BJ (cell line): Measurements from ENCODE around the gene ABLIM1. TPM values are rescaled to one million over a fixed set of nuclear protein-coding genes. Genes with fewer than 3 reads are reported as not detected.

Experiments
- CTCF ChIA-PET: fragments of 350-600 bp; formaldehyde crosslinking; extraction: SDS; loops from one replicate; lab custom pipeline; 2021; ENCODE audit warnings: antibody characterized with exemption, inconsistent platforms; lab: Yijun Ruan, JAX
- POLR2A ChIA-PET: fragments of 300-600 bp; sonication (Branson Sonifier 250); formaldehyde crosslinking; extraction: SDS; loops from one replicate; lab custom pipeline; 2021; ENCODE audit warnings: antibody characterized with exemption; lab: Charles Lee
- DNase-seq: peaks from one replicate; pipeline ENCODE4 v3.0.0-alpha.2; 2011; ENCODE audit warnings: low read depth
- H3K27me3 ChIP-seq: 2 replicates; pipeline ENCODE4 v1.6.0; 2011; ENCODE audit warnings: low read length; ENCODE audit not compliant: control insufficient read depth, insufficient read depth
- H3K36me3 ChIP-seq: 2 replicates; pipeline ENCODE4 v1.5.1; 2011; ENCODE audit warnings: low read length; ENCODE audit not compliant: control insufficient read depth, insufficient read depth
- H3K4me3 ChIP-seq: 2 replicates; pipeline ENCODE4 v1.5.1; 2011; ENCODE audit warnings: low read depth, mild to moderate bottlenecking, control low read depth, low read length
- polyA plus RNA-seq: library from polyadenylated mRNA; depleted of rRNA; stranded (reverse); fragments of >200 nt; gene quantifications from 2 replicates; pipeline ENCODE4 v1.2.3, GENCODE V29; 2011
- TF ChIP-seq, protein P1 (sequence below): IDR thresholded peaks from 2 replicates; pipeline ENCODE4 v1.5.1; 2011; ENCODE audit warnings: low read depth, mild to moderate bottlenecking, control low read depth, inconsistent platforms, low read length, moderate library complexity; ENCODE audit not compliant: insufficient read depth

Gene ABLIM1
- polyA plus RNA-seq, 1 experiment, result 14.4 TPM

DNA sequence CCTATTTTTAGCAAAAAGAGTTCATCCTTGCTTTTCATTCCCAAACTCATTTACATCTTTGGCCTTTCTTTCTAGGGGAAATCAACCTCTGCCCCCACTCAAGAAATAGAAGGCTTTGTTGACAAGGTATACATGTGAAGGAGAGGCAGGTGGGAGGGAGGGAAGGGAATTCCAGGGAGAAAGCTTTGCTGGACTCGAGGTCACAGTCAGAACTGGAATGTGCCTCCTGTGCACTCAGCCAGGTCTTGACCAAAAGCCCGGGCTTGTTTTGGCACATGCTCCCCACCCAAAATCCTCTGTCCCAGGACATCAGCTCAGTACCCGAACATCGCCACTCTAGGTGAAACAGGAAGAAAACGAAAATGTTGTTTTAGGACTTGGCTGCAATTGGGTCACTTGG lies 61.3 kb downstream of the ABLIM1 start:
- Histone ChIP-seq H3K36me3 (no peaks in the 10 kb centered on the region), H3K27me3 (no peaks in the 10 kb centered on the region), H3K4me3 (no peak overlapping the region)
- CTCF ChIA-PET, result interaction anchor here (1.1 kb wide), 1 partner anchor 49 kb away, joined by 3 read pairs; no protein-coding TSS in a partner anchor
- POLR2A ChIA-PET, result no interaction called here
- no peak for DNase-seq
- TF ChIP-seq, protein P1, sequence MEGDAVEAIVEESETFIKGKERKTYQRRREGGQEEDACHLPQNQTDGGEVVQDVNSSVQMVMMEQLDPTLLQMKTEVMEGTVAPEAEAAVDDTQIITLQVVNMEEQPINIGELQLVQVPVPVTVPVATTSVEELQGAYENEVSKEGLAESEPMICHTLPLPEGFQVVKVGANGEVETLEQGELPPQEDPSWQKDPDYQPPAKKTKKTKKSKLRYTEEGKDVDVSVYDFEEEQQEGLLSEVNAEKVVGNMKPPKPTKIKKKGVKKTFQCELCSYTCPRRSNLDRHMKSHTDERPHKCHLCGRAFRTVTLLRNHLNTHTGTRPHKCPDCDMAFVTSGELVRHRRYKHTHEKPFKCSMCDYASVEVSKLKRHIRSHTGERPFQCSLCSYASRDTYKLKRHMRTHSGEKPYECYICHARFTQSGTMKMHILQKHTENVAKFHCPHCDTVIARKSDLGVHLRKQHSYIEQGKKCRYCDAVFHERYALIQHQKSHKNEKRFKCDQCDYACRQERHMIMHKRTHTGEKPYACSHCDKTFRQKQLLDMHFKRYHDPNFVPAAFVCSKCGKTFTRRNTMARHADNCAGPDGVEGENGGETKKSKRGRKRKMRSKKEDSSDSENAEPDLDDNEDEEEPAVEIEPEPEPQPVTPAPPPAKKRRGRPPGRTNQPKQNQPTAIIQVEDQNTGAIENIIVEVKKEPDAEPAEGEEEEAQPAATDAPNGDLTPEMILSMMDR, result no peak

GRCh38 chr10:114593816-114594468 lies 64.1 kb downstream of the ABLIM1 start:
- ChIA-PET CTCF (interaction anchor here (1.0 kb wide), 1 partner anchor 17 kb away, joined by 3 read pairs; no protein-coding TSS in a partner anchor), POLR2A (no interaction called here)
- no peak for DNase-seq
- H3K36me3 ChIP-seq, result no peaks in the 10 kb centered on the region
- TF ChIP-seq, protein P1, result no peak
- H3K27me3 ChIP-seq, result no peaks in the 10 kb centered on the region
- H3K4me3 ChIP-seq, result no peak overlapping the region

- ChIA-PET CTCF (no interaction called here), POLR2A (no interaction called here)
- TF ChIP-seq, protein P1, result no peak
- H3K36me3 ChIP-seq, result no peaks in the 10 kb centered on the region
- H3K4me3 ChIP-seq, result no peak overlapping the region
- DNase-seq, result no peak
- no peaks in the 10 kb centered on the region for H3K27me3 ChIP-seq
These were observed 64.8 kb downstream of the ABLIM1 start for GRCh38 chr10:114593240-114593792.

- CTCF ChIA-PET, result no interaction called here
- Histone ChIP-seq H3K36me3 (no peaks in the 10 kb centered on the region), H3K27me3 (no peaks in the 10 kb centered on the region), H3K4me3 (no peak overlapping the region)
- DNase-seq, result no peak
- TF ChIP-seq, protein P1, result no peak
- POLR2A ChIA-PET, result no interaction called here
These were observed 67.1 kb downstream of the ABLIM1 start for GRCh38 chr10:114590993-114591392.

DNA sequence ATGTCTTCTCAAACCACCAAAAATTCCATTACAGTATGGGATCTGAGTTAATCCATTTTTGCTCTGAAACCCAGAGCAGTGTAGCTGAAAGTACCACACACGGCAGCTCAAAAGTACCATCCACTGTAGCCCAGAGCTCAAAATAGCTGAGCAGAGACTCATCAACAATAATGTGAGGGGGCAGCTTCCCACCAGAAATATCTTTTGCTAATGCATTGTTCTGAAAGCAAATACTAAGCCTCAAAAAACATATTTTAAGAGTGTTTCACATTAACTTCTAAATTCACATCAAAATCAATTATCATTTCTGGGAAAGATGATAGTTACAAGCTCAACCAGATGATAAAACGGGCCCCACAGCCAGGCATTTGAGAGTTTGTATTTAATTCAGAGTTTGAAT lies 73.7 kb downstream of the ABLIM1 start:
- ChIA-PET POLR2A (no interaction called here), CTCF (interaction anchor here (0.6 to 1.2 kb wide), 3 partner anchors 10 to 173 kb away, joined by 3 to 4 read pairs (median 3); no protein-coding TSS in a partner anchor)
- no peaks in the 10 kb centered on the region for H3K27me3 ChIP-seq
- DNase-seq, result peak; percentile 38
- no peaks in the 10 kb centered on the region for H3K36me3 ChIP-seq
- no peak overlapping the region for H3K4me3 ChIP-seq
- TF ChIP-seq, protein P1, result no peak
